HG02852 (cell line): ENCODE results near the gene MYH8.
A peak's percentile ranks its signal among the peaks of the same experiment; 100 is the strongest.

Experiments
- ATAC-seq: cut with Tn5 transposase; IDR thresholded peaks from one replicate; pipeline ENCODE4 v1.9.1; 2021; ENCODE audit warnings: mild to moderate bottlenecking, moderate library complexity; ENCODE audit not compliant: unreplicated experiment

The MYH8 gene

GRCh38 chr17:10421900-10422542 is at the start of gene MYH8:
TSS of gene MYH8 (minus strand) at chr17:10421950. CDS start at chr17:10420227, 1,723 bp downstream.
- ATAC-seq = no peak

DNA sequence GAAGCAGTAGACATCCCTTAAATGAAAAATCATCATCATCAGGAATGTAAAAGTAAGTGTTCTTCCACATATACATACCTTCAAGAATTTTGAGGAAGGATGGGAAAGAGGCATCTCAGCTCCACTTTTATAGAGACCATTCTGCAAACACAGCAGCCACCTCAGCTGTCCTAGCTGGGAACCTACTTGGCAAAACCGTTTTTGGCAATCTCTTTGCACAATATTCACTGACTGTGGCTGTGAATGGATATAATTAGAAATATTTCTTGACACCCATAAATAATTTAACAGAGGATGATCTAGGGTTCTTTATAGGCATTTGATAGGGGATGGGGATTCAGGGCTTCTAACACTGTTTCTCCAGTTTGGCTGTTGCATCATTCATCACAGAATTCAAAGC is 47.7 kb upstream of the MYH8 start, which contains the start of gene MYH4:
Gene MYH4 (minus strand): TSS at position 101 of the 400 bp plus-strand sequence. CDS start 2,814 bp downstream, outside the sequence.
- ATAC-seq = no peak

DNA sequence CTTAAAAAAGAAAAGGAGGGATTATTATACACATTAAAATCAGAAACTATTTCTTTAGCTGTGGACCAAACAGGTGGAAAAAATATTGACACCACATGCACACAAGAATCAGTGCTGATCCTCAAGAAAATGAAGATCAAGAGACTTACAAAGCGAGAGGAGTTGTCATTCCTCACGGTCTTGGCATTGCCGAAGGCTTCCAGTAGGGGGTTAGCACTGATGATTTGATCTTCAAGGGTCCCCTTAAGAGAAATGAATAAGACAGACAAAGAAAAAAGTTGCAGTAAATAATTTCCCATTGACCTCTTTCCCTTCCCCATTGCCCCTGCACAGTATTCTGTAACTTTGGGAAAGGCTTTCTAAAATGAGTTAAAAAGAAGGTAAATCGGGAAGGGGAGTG is 41.7 kb upstream of the MYH8 start:
- ATAC-seq = no peak

GRCh38 chr17:10460062-10460461 is 38.3 kb upstream of the MYH8 start:
- no peak for ATAC-seq

DNA sequence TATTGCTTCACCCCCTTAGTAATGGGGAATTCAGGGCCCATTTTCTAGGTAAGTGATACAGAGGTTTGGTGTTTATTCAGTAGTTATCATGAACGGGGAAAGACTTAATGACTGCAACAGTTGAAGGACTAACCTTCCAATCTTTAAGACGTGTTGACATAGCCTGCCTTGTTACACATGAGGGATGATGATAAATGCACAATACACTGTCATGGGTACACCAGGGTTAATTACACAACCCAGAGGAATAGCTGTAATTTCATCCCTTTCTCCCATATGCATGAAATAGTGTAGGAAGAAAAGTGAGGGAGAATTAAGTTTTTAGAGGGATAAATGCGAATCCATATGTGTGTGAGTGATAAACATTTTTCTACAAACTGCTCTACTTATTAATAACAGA is 37.0 kb upstream of the MYH8 start:
- ATAC-seq = no peak

GRCh38 chr17:10457952-10458351 is 36.2 kb upstream of the MYH8 start:
- ATAC-seq = no peak

- no peak for ATAC-seq
Measured at GRCh38 chr17:10447026-10447931, 25.5 kb upstream of the MYH8 start.

DNA sequence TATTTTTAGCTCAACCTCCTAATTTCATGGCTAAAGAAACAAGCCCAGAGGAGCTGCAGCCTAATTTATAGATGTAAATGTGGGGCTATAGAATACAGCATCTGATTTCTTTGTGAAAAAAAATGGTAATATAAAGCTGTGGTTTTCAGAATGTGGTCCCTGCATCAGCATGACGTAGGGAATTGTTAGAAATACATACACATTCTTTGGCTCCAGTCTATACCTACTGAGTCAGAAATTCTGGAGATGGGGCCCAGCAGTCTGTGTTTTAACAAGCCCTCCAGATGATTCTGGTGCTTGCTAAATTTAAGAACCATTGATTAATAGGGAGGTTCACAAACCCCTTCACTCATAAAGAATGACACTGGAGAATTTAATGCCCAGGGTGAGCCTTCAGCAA is 18.1 kb upstream of the MYH8 start:
- no peak for ATAC-seq

DNA sequence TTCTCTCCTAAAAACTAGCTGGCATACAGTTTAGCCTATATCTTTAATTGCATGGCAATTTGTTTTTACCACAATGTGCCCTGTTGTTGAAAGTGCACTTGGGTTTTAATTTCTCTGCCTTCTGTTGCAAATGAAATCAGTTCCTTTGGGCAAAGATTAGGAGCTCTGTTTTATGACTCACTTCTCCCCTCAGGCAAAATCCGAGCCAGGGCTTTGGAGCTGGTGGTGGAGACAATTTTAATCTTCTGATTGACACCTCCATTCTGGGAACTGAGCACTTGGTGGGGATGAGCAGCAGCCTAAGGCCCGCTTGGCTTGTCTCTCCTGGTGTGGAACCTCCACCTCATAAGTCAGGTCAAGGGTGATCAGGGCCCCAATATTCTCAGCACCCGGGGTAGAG is 13.3 kb upstream of the MYH8 start:
- ATAC-seq = no peak

DNA sequence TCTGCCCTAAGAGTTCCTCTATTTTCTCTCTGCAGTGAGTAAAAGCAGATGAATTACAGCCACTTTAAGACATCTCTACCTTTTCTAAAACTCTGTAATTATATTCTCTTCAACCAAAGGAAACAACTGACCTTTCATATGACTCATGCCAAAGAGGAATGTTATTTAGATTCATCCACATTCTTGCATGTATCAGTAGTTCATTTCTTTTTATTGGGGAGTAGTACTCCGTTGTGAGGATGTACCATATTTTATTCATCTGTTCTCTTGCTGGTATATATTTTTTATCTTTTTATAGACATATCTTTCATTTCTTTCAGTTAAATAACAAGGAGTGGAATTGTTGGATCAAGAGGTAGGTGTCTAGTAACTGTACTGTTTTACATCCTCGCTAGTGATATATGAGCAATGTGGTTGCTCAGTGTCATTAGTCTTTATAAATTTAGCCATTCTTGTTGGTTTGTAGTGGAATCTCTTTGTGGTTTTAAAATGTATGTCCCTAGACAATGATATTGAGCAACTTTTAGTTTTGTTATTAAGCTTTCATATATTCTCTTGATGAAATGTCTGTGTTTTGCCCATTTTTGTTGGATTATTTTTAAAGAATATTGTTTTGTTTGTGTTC is 7.8 kb upstream of the MYH8 start:
- ATAC-seq = no peak

- ATAC-seq = no peak
Measured at GRCh38 chr17:10428781-10429180, 7.0 kb upstream of the MYH8 start.

- ATAC-seq = no peak
Measured at GRCh38 chr17:10421211-10421610, 539 bp downstream of the MYH8 start.

DNA sequence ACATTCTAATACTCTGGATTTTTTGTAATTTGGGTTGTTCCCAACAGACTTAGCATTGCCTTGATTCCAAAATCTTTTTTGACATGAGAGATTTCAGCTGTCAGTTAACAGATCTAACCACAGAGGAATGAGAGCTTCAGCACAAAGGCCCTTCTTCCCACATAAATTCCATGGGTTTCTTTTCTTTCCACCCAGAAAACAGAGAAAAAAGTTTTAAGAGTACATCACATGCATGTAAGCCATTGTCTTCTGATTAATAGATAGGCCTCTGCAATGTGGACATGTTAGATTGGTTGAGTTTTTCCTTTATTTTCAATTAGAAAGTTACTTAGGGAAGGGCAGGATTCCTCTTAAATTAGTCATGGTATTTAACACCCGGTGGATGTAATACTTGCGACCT is 939 bp downstream of the MYH8 start:
- ATAC-seq = no peak

- ATAC-seq = no peak
Measured at GRCh38 chr17:10417431-10417830, 4.3 kb downstream of the MYH8 start.

DNA sequence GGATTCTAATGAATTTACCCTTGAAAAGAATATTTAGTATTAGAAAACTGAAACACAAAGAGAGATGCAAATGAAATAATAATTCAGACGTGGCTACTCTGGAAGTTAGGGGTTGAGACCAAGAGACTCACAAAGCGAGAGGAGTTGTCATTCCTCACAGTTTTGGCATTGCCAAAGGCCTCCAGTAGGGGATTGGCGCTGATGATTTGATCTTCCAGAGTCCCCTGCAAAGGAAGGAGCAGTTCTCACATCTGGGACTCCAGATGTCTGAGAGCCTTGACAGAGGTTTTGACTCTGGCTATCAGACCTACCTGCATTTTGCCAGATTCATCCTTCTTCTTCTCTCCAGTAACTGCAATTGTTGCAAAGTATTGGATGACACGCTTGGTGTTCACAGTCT is 6.6 kb downstream of the MYH8 start:
- ATAC-seq = no peak

DNA sequence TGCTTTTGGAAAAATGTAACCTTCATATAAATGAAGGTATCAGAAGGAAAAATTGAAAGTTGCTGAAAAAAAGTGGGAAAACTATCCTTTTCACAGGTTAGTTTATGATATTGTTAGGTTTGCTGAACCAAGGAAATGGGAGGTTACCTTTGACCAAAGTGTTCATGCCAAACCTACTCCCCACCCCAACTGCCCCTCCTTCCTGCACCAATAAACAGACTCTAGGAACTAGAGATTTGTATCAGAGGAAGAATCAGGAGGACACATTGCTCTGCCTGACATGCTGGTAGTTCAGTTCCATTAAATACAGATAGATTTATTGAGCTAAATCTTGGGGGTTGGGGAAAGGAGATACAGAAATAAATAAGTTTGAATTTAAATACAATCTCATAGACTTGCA is 18.2 kb downstream of the MYH8 start:
- ATAC-seq = no peak

- no peak for ATAC-seq
Measured at GRCh38 chr17:10398352-10398751, 23.4 kb downstream of the MYH8 start.

GRCh38 chr17:10396524-10397163 is 25.1 kb downstream of the MYH8 start:
- ATAC-seq = no peak

DNA sequence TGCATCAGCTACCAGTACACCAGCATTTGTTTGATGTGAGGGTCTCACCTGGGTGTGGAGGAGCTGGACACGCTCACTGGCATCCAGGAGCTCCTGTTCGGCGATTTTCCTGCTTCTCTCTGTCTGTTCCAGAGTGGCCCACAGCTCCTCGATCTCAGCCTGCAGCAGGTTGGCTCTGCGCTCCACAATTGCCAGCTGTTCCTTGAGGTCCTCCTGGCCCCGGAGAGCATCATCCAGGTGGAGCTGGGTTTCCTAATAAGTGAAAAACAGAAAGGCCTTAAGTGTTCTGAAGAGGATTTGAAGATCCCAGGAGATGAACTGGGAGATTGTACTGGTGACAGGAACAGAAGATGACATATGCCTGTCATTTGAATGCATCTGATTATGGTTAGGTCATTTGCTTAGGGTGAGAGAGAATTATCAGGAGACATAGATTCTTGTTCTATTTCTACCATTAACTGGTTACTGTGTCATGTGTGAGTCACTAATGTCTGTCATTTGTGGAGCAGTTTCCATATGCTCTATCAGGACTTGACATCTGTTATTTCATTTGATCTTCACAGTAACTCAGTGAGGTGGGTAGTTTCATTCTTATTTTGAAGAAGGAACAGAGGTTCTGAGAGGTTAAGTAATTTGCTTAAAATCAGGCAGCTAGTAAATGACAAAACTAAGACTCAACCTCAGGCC is 27.4 kb downstream of the MYH8 start:
- ATAC-seq = peak; percentile 81

DNA sequence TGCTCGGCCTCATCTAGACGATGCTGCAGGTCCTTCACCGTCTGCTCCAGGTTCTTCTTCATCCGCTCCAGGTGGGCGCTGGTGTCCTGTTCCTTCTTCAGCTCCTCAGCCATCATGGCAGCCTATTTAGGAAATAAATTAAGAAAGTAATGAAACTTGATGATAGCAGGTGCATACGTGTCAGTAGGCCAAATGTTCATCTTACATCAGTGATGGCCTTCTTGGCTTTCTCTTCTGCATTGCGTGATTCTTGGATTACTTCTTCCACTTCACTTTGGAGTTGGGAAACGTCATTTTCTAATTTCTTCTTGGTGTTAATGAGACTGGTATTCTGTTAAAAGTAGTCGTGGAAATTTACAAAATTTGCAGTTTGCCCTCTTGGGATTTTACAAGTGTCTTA is 28.9 kb downstream of the MYH8 start:
- no peak for ATAC-seq

DNA sequence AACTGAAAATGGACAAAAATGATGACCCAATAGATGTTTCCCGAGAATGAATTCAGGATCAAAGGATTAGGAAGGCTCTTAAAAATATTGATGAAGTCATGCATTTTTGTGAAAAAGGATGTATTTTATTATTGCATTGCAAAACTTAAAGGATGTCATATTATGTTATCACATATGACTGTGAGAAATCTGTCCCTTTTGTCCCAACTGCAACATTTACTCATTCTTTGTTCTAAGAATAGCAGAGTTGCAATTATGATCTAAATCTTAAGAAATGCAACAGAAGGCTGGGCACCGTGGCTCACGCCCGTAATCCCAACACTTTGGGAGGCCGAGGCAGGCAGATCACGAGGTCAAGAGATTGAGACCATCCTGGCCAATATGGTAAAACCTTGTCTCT is 35.9 kb downstream of the MYH8 start:
- no peak for ATAC-seq
